Measurements from ENCODE around the gene TXNDC9.
"Not testable (repeated sequence)": the region's sequence is repeated elsewhere in the genome, so short reads cannot be mapped to it uniquely, and the experiment has no call there.

TXNDC9 gene

GRCh38 chr2:99317873-99318200 is 18.3 kb downstream of the TXNDC9 start:
- DNase-seq: not testable (repeated sequence)

GRCh38 chr2:99317161-99317872 is 18.8 kb downstream of the TXNDC9 start:
- DNase-seq: no peak

GRCh38 chr2:99301097-99301496 is 35.0 kb downstream of the TXNDC9 start, which contains the start of gene LYG1:
Gene LYG1, minus strand, starts transcription at chr2:99301197. Its CDS starts 5,527 bp downstream, at chr2:99295670.
- DNase-seq: not testable (repeated sequence)

- no peak for DNase-seq
These were observed 36.6 kb downstream of the TXNDC9 start for GRCh38 chr2:99299580-99299979.

DNA sequence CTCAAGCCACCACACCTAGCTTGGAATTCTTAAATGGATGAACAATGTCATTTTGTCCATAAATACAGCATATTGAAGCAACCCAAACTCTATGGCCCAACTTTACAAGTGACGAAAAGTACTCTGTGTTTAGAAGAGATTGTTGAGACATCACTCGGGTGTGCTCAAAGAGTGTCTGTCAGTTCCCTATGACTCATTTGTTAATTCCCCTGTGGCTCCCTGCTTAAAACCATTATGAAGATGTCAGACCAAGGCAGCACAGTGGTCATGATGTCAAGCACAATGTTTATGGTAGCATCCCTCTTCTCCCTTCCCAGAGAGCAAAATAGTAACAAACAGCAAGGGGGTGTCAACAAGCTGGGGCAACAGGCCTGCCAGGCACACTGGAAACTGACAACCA is 38.1 kb downstream of the TXNDC9 start:
- DNase-seq: no peak

GRCh38 chr2:99285526-99285925 is 50.6 kb downstream of the TXNDC9 start:
- DNase-seq: no peak

GRCh38 chr2:99279969-99280695 is 56.0 kb downstream of the TXNDC9 start:
- DNase-seq: no peak

- DNase-seq: peak; percentile 39
These were observed 57.3 kb downstream of the TXNDC9 start for GRCh38 chr2:99278793-99279291.

- not testable (repeated sequence) for DNase-seq
These were observed 57.9 kb downstream of the TXNDC9 start for GRCh38 chr2:99278195-99278765.

DNA sequence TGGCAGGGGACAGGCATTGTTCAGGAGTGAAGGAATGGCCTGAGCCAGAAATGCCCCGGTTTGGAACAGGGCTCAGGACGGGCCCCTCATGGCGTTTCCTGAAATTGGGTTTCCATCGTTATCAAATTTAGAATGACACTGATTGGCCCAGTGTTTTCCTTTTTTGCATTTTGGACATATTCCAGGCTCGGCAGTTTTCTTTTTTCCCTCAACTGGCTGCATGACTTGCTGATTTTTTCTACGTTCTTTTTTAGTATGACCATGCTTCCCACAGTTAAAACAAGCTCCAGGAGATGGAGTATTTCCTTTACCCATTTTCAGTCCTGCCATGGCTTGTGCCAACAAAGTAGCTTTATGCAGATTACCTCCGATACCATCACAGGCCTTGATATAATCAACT is 60.3 kb downstream of the TXNDC9 start:
- no peak for DNase-seq
